ENCODE results near the gene TMPRSS13. TPM values are rescaled to one million over a fixed set of nuclear protein-coding genes. Genes with fewer than 3 reads are reported as not detected.

TMPRSS13 gene
- total and polyA plus RNA-seq, 2 of the 13 experiments (the other 11 are each of a cell fraction or from before 2014, with no cell fraction given), result not detected

DNA sequence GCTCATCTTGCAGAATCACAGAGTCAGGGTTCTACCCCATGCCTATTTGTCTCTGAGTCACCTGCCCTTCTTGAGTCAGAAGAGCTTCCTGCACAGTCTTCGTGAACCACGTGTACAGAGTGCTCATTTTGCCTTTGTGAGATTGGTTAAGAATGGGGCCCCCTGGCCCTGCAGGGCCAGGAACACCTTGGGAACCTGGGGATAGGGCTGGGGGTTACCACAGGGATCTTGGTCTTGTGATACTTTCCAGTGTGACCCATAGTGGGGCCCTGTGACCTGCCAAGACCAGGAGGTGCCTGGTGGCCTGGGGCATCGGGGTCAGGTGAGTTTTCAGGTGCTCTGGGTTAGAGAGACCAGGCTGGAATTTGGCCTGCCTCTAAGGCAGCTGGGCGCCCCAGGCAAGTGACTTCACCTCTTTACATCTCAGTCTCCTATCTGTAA, 9.4 kb downstream of the TMPRSS13 start (continued):
- TF ChIP-seq ZMYM3 (CRISPR knock-in tag; IDR thresholded peaks at IDR 0.05) (no peak), AGO2 (optimal IDR thresholded peaks at IDR 0.05; ENCODE audit: low read depth, low read length) (no peak), ZNF446 (CRISPR knock-in tag; IDR thresholded peaks at IDR 0.05) (no peak), ZNF333 (CRISPR knock-in tag; IDR thresholded peaks at IDR 0.05; ENCODE audit: borderline replicate concordance) (no peak), CBFB (CRISPR knock-in tag; IDR thresholded peaks at IDR 0.05) (no peak)
- TF ChIP-seq, protein P1, sequence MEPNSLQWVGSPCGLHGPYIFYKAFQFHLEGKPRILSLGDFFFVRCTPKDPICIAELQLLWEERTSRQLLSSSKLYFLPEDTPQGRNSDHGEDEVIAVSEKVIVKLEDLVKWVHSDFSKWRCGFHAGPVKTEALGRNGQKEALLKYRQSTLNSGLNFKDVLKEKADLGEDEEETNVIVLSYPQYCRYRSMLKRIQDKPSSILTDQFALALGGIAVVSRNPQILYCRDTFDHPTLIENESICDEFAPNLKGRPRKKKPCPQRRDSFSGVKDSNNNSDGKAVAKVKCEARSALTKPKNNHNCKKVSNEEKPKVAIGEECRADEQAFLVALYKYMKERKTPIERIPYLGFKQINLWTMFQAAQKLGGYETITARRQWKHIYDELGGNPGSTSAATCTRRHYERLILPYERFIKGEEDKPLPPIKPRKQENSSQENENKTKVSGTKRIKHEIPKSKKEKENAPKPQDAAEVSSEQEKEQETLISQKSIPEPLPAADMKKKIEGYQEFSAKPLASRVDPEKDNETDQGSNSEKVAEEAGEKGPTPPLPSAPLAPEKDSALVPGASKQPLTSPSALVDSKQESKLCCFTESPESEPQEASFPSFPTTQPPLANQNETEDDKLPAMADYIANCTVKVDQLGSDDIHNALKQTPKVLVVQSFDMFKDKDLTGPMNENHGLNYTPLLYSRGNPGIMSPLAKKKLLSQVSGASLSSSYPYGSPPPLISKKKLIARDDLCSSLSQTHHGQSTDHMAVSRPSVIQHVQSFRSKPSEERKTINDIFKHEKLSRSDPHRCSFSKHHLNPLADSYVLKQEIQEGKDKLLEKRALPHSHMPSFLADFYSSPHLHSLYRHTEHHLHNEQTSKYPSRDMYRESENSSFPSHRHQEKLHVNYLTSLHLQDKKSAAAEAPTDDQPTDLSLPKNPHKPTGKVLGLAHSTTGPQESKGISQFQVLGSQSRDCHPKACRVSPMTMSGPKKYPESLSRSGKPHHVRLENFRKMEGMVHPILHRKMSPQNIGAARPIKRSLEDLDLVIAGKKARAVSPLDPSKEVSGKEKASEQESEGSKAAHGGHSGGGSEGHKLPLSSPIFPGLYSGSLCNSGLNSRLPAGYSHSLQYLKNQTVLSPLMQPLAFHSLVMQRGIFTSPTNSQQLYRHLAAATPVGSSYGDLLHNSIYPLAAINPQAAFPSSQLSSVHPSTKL (CRISPR knock-in tag; IDR thresholded peaks at IDR 0.05), result no peak

DNA sequence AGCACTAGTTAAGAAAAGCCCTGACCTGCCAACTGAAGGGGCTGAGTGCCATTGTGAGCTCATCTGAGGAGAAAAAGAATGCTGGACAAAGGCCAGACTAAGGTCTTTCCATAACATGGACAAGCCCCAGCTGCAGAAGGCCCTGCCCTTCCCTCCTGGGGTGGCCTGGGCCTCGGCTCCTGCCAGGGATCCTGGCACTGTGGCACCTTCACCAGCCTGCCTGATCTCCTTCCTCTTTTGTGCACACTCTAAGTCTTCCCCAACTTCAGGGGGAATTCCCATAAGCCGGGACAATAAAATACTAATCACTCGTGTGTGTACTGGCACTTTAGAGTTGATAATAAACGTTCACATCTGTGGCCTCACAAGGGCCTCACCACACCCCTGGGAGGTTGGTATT, 9.9 kb downstream of the TMPRSS13 start:
- Histone ChIP-seq H3K4me2 (ENCODE audit: low read depth, low read length) (no peak overlapping the region), H3K9ac (ENCODE audit: insufficient read depth, low read depth, low read length) (no peak overlapping the region), H3K27ac (ENCODE audit: extremely low read length, insufficient read depth, low read length) (no peak overlapping the region), H3K79me2 (ENCODE audit: insufficient read depth, low read length) (no peaks in the 10 kb centered on the region), H3K4me3 (replicated peaks in 1 of 3; ENCODE audit: insufficient read depth in 1 of 3, low read depth in 2 of 3, low read length in 3 of 3) (no peak overlapping the region), H3K36me3 (replicated peaks in 1 of 2; ENCODE audit: control insufficient read depth in 1 of 2, insufficient read depth in 2 of 2, low read length in 2 of 2) (no peaks in the 10 kb centered on the region), H3K27me3 (ENCODE audit: control insufficient read depth in 1 of 2, insufficient read depth in 2 of 2, low read length in 2 of 2) (peaks cover 4 to 48% of the 10 kb centered on the region in 2 experiments; a peak in 4 of 5 replicates), H3K4me1 (ENCODE audit: insufficient read depth, low read length) (no peaks in the 10 kb centered on the region), H4K20me1 (ENCODE audit: insufficient read depth, low read length) (no peaks in the 10 kb centered on the region), H3K9me3 (ENCODE audit: low read length) (no peaks in the 10 kb centered on the region), H2AFZ (ENCODE audit: low read length) (no peak overlapping the region)
- intact Hi-C loops (cut with micrococcal nuclease; ENCODE audit: unreplicated experiment) (no loop called here), in situ Hi-C loops (cut with HindIII; ENCODE audit: extremely low pct_ligation_motif_present, low pct_unique_long_range_greater_than_20kb) (no loop called here)
- no peak for TF ChIP-seq ZNF749 (CRISPR knock-in tag; IDR thresholded peaks at IDR 0.05; ENCODE audit: borderline replicate concordance)
- TF ChIP-seq, protein P2, sequence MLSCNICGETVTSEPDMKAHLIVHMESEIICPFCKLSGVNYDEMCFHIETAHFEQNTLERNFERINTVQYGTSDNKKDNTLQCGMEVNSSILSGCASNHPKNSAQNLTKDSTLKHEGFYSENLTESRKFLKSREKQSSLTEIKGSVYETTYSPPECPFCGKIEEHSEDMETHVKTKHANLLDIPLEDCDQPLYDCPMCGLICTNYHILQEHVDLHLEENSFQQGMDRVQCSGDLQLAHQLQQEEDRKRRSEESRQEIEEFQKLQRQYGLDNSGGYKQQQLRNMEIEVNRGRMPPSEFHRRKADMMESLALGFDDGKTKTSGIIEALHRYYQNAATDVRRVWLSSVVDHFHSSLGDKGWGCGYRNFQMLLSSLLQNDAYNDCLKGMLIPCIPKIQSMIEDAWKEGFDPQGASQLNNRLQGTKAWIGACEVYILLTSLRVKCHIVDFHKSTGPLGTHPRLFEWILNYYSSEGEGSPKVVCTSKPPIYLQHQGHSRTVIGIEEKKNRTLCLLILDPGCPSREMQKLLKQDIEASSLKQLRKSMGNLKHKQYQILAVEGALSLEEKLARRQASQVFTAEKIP (CRISPR knock-in tag; IDR thresholded peaks at IDR 0.05; ENCODE audit: borderline replicate concordance), result no peak
- TF ChIP-seq ZNF382 (CRISPR knock-in tag; IDR thresholded peaks at IDR 0.05; ENCODE audit: borderline replicate concordance), result no peak
- TF ChIP-seq ZFP41 (CRISPR knock-in tag; IDR thresholded peaks at IDR 0.05; ENCODE audit: borderline replicate concordance), result no peak
- no peak for TF ChIP-seq ZNF850 (CRISPR knock-in tag; conservative IDR thresholded peaks at IDR 0.05)
- TF ChIP-seq, protein P3, sequence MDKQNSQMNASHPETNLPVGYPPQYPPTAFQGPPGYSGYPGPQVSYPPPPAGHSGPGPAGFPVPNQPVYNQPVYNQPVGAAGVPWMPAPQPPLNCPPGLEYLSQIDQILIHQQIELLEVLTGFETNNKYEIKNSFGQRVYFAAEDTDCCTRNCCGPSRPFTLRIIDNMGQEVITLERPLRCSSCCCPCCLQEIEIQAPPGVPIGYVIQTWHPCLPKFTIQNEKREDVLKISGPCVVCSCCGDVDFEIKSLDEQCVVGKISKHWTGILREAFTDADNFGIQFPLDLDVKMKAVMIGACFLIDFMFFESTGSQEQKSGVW (CRISPR knock-in tag; IDR thresholded peaks at IDR 0.05; ENCODE audit: borderline replicate concordance), result no peak
- WGBS (ENCODE audit: low lambda C conversion rate), result 0% methylated on average over 3 of the region's 4 CpGs
- ATAC-seq, result no peak
- no peak for FAIRE-seq
- POLR2A ChIA-PET, result no interaction called here
- CTCF ChIA-PET (ENCODE audit: low intra/inter-chr PET ratio, low total read pairs), result no interaction called here
- no TSS peak for BruUV-seq (replicated peaks)
- no peak for DNase-seq (ENCODE audit: low spot score)

Data from HepG2 (cell line).